Measurements from ENCODE around the gene SPSB4.

SPSB4 gene

DNA sequence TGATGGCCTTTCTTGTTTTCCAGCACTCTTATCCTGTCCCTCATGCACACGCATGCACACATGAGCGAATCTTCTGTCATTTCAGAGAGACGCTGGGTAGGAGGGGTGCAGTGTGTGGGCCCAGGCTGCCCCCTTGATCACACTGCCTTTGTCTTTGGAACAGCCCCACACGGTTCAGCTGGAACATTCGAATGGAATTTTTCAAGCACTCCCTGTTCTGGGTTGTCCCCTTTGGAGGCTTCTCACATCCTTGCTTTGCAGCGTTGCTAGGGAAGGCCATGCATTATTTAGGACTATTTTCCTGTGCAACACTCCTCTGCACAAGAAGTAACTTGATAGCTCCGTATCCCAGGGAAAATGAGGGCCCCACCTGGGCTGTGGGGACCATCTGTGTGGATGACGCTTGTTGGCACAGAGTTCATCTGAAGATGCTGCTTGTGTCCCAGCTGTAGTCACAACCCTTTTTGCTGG lies 78.4 kb downstream of the SPSB4 start:
- no peak overlapping the region for H3K4me3 ChIP-seq (ENCODE audit: low read depth, low read length)
- no peak for TF ChIP-seq CTCF (IDR thresholded peaks at IDR 0.05; ENCODE audit: borderline replicate concordance, insufficient read depth, low read depth, low read length)

DNA sequence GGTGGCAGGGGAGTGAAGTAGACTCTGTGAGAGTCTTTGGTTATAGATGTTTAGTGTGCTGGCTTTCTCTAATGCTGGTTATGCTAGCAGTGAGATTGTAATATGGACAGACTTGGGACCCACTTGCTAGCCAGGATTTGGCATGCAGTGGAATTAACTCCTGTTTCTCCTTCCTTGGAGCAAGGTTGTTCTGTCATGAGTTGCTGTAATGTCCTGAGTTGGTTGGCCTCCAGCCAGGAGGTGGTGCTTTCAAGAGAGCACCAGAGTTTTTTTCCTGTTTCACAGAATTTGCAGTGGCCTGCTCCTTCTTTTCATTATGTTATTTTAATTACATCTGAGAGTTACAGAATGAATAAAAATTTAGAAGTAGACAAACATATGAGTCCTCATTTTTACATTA lies 92.4 kb downstream of the SPSB4 start:
- H3K4me3 ChIP-seq (ENCODE audit: low read depth, low read length), result no peak overlapping the region
- TF ChIP-seq CTCF (IDR thresholded peaks at IDR 0.05; ENCODE audit: borderline replicate concordance, insufficient read depth, low read depth, low read length), result no peak

GRCh38 chr3:141146979-141147470 lies 95.9 kb downstream of the SPSB4 start:
- no peak overlapping the region for H3K4me3 ChIP-seq (ENCODE audit: low read depth, low read length)
- no peak for TF ChIP-seq CTCF (IDR thresholded peaks at IDR 0.05; ENCODE audit: borderline replicate concordance, insufficient read depth, low read depth, low read length)

- no peak overlapping the region for H3K4me3 ChIP-seq (ENCODE audit: low read depth, low read length)
- TF ChIP-seq CTCF (IDR thresholded peaks at IDR 0.05; ENCODE audit: borderline replicate concordance, insufficient read depth, low read depth, low read length), result no peak
Observed at GRCh38 chr3:141147657-141148056, 96.5 kb downstream of the SPSB4 start.

GRCh38 chr3:141148169-141148568 lies 97.0 kb downstream of the SPSB4 start:
- H3K4me3 ChIP-seq (ENCODE audit: low read depth, low read length), result no peak overlapping the region
- no peak for TF ChIP-seq CTCF (IDR thresholded peaks at IDR 0.05; ENCODE audit: borderline replicate concordance, insufficient read depth, low read depth, low read length)

GRCh38 chr3:141148770-141149169 lies 97.6 kb downstream of the SPSB4 start:
- H3K4me3 ChIP-seq (ENCODE audit: low read depth, low read length), result no peak overlapping the region
- no peak for TF ChIP-seq CTCF (IDR thresholded peaks at IDR 0.05; ENCODE audit: borderline replicate concordance, insufficient read depth, low read depth, low read length)

DNA sequence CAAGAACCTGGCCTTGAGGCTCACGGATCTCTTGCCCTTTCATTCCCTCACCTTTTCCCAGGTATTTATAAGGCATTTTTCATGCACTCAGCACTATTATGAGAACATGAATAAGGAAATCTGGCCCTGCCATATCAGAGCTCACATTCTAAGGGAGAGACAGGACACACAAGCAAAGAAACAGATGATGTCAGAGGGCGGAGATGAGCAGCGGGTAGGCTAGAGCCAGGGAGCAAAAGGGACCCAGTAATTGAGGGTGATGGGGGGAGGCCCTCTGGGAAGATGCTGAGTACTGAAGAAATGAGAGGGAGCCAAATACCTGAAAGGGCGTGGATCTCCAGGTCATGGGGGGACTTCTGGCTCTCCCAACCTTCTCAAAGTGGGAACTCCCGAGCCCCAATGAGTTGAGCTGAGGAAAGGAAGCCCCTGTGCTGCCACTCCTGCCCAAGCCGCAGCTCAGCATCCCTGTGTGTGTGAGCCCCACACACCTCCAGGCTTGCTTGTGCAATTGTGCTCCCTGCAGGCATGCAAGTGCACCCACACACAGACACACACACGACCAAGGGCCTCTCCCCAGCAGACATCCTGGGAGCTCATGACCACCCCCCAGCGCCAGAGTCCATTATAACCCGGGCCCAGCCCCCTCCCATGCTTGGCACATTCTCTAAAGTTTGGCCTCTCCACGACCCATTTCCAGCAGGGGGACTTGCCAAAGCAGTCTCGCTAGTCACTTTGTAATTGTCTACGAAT lies 99.1 kb downstream of the SPSB4 start:
- no peak overlapping the region for H3K4me3 ChIP-seq (ENCODE audit: low read depth, low read length)
- TF ChIP-seq CTCF (IDR thresholded peaks at IDR 0.05; ENCODE audit: borderline replicate concordance, insufficient read depth, low read depth, low read length), result no peak

All from GM12875 (cell line).